B cell (primary cell): Measurements from ENCODE around the gene NPAS3.

Experiments used
- CTCF ChIP-seq: fragments of 200-600 bp; IDR thresholded peaks from one replicate; pipeline ENCODE4 v1.8.0; 2022; ENCODE audit warnings: antibody characterized with exemption, mild to moderate bottlenecking
- EZH2 ChIP-seq: IDR thresholded peaks from 2 replicates; pipeline ENCODE4 v1.6.1; 2012; ENCODE audit warnings: borderline replicate concordance, low read depth, mild to moderate bottlenecking, moderate library complexity, low read length; ENCODE audit not compliant: insufficient read depth, poor library complexity, severe bottlenecking

- no peak for TF ChIP-seq CTCF
- no peak for TF ChIP-seq EZH2
Observed at GRCh38 chr14:33063521-33063920, 124.8 kb downstream of the NPAS3 start.
